ENCODE results near the gene DDR2. TPM values are rescaled to one million over a fixed set of nuclear protein-coding genes. Genes with fewer than 3 reads are reported as not detected.

DDR2 gene
- polyA plus RNA-seq, 1 of the 3 experiments (the other 2 are of a cell fraction), result 34.0 TPM

DNA sequence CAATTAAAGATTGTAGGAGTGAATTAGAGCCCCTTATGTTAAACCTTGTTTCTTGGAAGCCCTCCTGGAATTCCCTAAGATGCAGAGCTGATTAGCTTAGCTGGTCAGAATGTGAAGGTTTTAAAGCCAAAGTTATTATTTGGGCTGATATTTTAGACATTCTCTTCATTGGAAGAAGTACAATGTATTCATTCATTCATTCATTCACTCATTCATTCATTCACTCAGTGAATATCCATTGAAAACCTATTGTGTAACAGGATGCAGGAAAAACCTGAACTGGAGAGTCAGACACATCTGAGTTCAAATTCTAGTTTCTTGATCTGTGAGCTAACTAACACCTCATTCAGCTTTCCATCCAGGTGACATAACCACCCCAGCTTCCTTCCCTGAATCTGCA is 29.7 kb downstream of the DDR2 start:
- POLR2A ChIA-PET, result interaction anchor here (1.3 kb wide), 1 partner anchor 11 kb away, joined by 4 read pairs; no protein-coding TSS in a partner anchor
- Histone ChIP-seq H3K36me3 (replicated peaks in 1 of 2; ENCODE audit: control insufficient read depth in 1 of 2, insufficient read depth in 2 of 2, low read length in 1 of 2) (peaks cover 12 to 41% of the 10 kb centered on the region in 2 experiments), H3K27ac (ENCODE audit: low read depth in 2 of 2, low read length in 1 of 2) (peak overlapping the region; percentile 92 to 95), H3K4me1 (ENCODE audit: control insufficient read depth in 1 of 2, insufficient read depth in 2 of 2, low read depth in 1 of 2, low read length in 1 of 2) (peaks cover 31 to 84% of the 10 kb centered on the region in 2 experiments; a peak in 3 of 4 replicates), H3F3A (replicated peaks; ENCODE audit: insufficient read depth) (peaks cover 37% of the 10 kb centered on the region), H3K9me2 (no peaks in the 10 kb centered on the region), H2AFZ (ENCODE audit: low read depth) (no peak overlapping the region), H4K20me1 (ENCODE audit: insufficient read depth) (peaks cover 18% of the 10 kb centered on the region; the same call in 1 of the 2 replicates), H3K27me3 (ENCODE audit: insufficient read depth) (no peaks in the 10 kb centered on the region), H3K79me2 (ENCODE audit: insufficient read depth) (peaks cover 97% of the 10 kb centered on the region), H3K9ac (no peak overlapping the region), H3K4me2 (0 out of 2 replicates have a peak overlapping the region, but pooled peaks have one; percentile 78), H3K4me3 (ENCODE audit: low read depth in 2 of 2, low read length in 1 of 2) (no peak overlapping the region), H3K9me3 (no peaks in the 10 kb centered on the region)
- DNase-seq, result no peak
- no peak for TF ChIP-seq RFX5 (IDR thresholded peaks at IDR 0.05; ENCODE audit: low read length)
- TF ChIP-seq, protein P1, sequence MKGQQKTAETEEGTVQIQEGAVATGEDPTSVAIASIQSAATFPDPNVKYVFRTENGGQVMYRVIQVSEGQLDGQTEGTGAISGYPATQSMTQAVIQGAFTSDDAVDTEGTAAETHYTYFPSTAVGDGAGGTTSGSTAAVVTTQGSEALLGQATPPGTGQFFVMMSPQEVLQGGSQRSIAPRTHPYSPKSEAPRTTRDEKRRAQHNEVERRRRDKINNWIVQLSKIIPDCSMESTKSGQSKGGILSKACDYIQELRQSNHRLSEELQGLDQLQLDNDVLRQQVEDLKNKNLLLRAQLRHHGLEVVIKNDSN (IDR thresholded peaks at IDR 0.05; ENCODE audit: borderline replicate concordance, low read depth), result no peak
- CTCF ChIA-PET, result no interaction called here

DNA sequence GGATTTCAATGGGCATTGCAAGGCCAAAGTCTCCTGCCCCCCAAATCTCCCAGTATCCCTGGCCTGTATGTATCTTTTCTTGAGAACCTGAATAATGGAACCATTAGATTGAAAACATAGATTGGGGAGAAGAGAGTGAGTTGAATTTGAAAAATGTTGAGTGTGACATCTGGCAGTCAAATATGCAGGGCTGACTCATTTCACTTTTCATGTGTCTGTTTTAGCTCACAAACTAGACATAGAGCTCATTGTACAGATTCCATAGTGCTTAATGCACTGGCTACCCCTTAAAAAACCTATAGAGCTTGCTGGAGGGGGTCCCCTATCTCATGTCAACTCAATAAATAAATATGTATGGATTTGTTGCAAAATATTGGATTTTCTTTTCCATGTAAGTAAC is 30.8 kb downstream of the DDR2 start:
- Histone ChIP-seq H3K79me2 (ENCODE audit: insufficient read depth) (peaks cover 97% of the 10 kb centered on the region), H3K9ac (peak overlapping the region; percentile 57; the same call in 1 of the 2 replicates), H3K4me3 (ENCODE audit: low read depth in 2 of 2, low read length in 1 of 2) (peak overlapping the region in 1 of 2 experiments; percentile 43; a peak in 3 of 4 replicates), H2AFZ (ENCODE audit: low read depth) (no peak overlapping the region), H3F3A (replicated peaks; ENCODE audit: insufficient read depth) (peaks cover 37% of the 10 kb centered on the region), H4K20me1 (ENCODE audit: insufficient read depth) (peaks cover 15% of the 10 kb centered on the region; the same call in 1 of the 2 replicates), H3K27me3 (ENCODE audit: insufficient read depth) (no peaks in the 10 kb centered on the region), H3K9me3 (no peaks in the 10 kb centered on the region), H3K36me3 (replicated peaks in 1 of 2; ENCODE audit: control insufficient read depth in 1 of 2, insufficient read depth in 2 of 2, low read length in 1 of 2) (peaks cover 12 to 35% of the 10 kb centered on the region in 2 experiments), H3K4me2 (peak overlapping the region; percentile 78), H3K27ac (ENCODE audit: low read depth in 2 of 2, low read length in 1 of 2) (peak overlapping the region; percentile 92 to 95), H3K4me1 (ENCODE audit: control insufficient read depth in 1 of 2, insufficient read depth in 2 of 2, low read depth in 1 of 2, low read length in 1 of 2) (peaks cover 41 to 84% of the 10 kb centered on the region in 2 experiments; a peak in 3 of 4 replicates), H3K9me2 (no peaks in the 10 kb centered on the region)
- ChIA-PET CTCF (interaction anchor here (1.4 kb wide), 1 partner anchor 27 kb away, joined by 3 read pairs; no protein-coding TSS in a partner anchor), POLR2A (no interaction called here)
- TF ChIP-seq SIN3A (IDR thresholded peaks at IDR 0.05; ENCODE audit: borderline replicate concordance, low read depth, low read length) (peak; percentile 30; the same call in 1 of the 2 replicates), RAD21 (IDR thresholded peaks at IDR 0.05; ENCODE audit: low read length) (no peak), NFIC (IDR thresholded peaks at IDR 0.05; ENCODE audit: borderline replicate concordance) (peak; percentile 62), FOXM1 (IDR thresholded peaks at IDR 0.05; ENCODE audit: low read depth) (peak; percentile 40; the same call in 1 of the 2 replicates), RXRA (IDR thresholded peaks at IDR 0.05; ENCODE audit: borderline replicate concordance, low read depth) (peak; percentile 43; the same call in 1 of the 2 replicates), EP300 (IDR thresholded peaks at IDR 0.05; ENCODE audit: borderline replicate concordance in 1 of 2, low read depth in 1 of 2, low read length in 1 of 2) (peak; percentile 36 to 88; a peak in 3 of 4 replicates), TCF12 (IDR thresholded peaks at IDR 0.05) (peak; percentile 98), FOXJ3 (CRISPR knock-in tag; IDR thresholded peaks at IDR 0.05) (no peak), YY1 (IDR thresholded peaks at IDR 0.05; ENCODE audit: low read depth) (no peak), POLR2AphosphoS5 (IDR thresholded peaks at IDR 0.05; ENCODE audit: low read depth, low read length) (peak; percentile 55; the same call in 1 of the 2 replicates), GABPA (IDR thresholded peaks at IDR 0.05; ENCODE audit: low read depth) (no peak), MEF2A (IDR thresholded peaks at IDR 0.05; ENCODE audit: borderline replicate concordance, low read depth) (0 out of 2 replicates have a peak, but pooled peaks have one; percentile 36), FOSL2 (IDR thresholded peaks at IDR 0.05; ENCODE audit: borderline replicate concordance, low read depth) (peak; percentile 89), JUND (IDR thresholded peaks at IDR 0.05) (peak; percentile 93), TEAD4 (IDR thresholded peaks at IDR 0.05; ENCODE audit: borderline replicate concordance, insufficient read depth) (peak; percentile 93), TAF1 (IDR thresholded peaks at IDR 0.05; ENCODE audit: borderline replicate concordance, low read depth, low read length) (no peak)
- TF ChIP-seq, protein P2, sequence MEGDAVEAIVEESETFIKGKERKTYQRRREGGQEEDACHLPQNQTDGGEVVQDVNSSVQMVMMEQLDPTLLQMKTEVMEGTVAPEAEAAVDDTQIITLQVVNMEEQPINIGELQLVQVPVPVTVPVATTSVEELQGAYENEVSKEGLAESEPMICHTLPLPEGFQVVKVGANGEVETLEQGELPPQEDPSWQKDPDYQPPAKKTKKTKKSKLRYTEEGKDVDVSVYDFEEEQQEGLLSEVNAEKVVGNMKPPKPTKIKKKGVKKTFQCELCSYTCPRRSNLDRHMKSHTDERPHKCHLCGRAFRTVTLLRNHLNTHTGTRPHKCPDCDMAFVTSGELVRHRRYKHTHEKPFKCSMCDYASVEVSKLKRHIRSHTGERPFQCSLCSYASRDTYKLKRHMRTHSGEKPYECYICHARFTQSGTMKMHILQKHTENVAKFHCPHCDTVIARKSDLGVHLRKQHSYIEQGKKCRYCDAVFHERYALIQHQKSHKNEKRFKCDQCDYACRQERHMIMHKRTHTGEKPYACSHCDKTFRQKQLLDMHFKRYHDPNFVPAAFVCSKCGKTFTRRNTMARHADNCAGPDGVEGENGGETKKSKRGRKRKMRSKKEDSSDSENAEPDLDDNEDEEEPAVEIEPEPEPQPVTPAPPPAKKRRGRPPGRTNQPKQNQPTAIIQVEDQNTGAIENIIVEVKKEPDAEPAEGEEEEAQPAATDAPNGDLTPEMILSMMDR (IDR thresholded peaks at IDR 0.05), result no peak
- TF ChIP-seq, protein P3, sequence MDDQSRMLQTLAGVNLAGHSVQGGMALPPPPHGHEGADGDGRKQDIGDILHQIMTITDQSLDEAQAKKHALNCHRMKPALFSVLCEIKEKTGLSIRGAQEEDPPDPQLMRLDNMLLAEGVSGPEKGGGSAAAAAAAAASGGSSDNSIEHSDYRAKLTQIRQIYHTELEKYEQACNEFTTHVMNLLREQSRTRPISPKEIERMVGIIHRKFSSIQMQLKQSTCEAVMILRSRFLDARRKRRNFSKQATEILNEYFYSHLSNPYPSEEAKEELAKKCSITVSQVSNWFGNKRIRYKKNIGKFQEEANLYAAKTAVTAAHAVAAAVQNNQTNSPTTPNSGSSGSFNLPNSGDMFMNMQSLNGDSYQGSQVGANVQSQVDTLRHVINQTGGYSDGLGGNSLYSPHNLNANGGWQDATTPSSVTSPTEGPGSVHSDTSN (IDR thresholded peaks at IDR 0.05), result peak; percentile 97
- TF ChIP-seq, protein P4, sequence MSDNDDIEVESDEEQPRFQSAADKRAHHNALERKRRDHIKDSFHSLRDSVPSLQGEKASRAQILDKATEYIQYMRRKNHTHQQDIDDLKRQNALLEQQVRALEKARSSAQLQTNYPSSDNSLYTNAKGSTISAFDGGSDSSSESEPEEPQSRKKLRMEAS (IDR thresholded peaks at IDR 0.05; ENCODE audit: low read depth), result no peak; the same call in 1 of the 2 replicates
- TF ChIP-seq, protein P5, sequence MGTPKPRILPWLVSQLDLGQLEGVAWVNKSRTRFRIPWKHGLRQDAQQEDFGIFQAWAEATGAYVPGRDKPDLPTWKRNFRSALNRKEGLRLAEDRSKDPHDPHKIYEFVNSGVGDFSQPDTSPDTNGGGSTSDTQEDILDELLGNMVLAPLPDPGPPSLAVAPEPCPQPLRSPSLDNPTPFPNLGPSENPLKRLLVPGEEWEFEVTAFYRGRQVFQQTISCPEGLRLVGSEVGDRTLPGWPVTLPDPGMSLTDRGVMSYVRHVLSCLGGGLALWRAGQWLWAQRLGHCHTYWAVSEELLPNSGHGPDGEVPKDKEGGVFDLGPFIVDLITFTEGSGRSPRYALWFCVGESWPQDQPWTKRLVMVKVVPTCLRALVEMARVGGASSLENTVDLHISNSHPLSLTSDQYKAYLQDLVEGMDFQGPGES (IDR thresholded peaks at IDR 0.05; ENCODE audit: low read depth, low read length), result no peak
- no peak for DNase-seq
